CD4-positive, alpha-beta T cell treated with Interleukin-6 at 100 ng/mL for 8 hours (primary cell): ENCODE results near the gene SPHK1.

Experiments used
- DNase-seq: peaks from one replicate; pipeline ENCODE4 v3.0.0-alpha.2; 2020; ENCODE audit warnings: mixed read lengths, low spot score

The SPHK1 gene

GRCh38 chr17:76363107-76363842 is 21.1 kb upstream of the SPHK1 start:
- DNase-seq, result no peak

- DNase-seq, result no peak
Observed at GRCh38 chr17:76365256-76365903, 19.0 kb upstream of the SPHK1 start.

GRCh38 chr17:76366247-76366646 is 18.2 kb upstream of the SPHK1 start:
- no peak for DNase-seq

GRCh38 chr17:76367642-76368041 is 16.8 kb upstream of the SPHK1 start:
- no peak for DNase-seq

- DNase-seq, result no peak
Observed at GRCh38 chr17:76368545-76368944, 15.9 kb upstream of the SPHK1 start.

- no peak for DNase-seq
Observed at GRCh38 chr17:76369379-76369778, 15.0 kb upstream of the SPHK1 start.

GRCh38 chr17:76369804-76370203 is 14.6 kb upstream of the SPHK1 start:
- no peak for DNase-seq

- no peak for DNase-seq
Observed at GRCh38 chr17:76370261-76370993, 14.0 kb upstream of the SPHK1 start.

- DNase-seq, result no peak
Observed at GRCh38 chr17:76371656-76372628, 12.5 kb upstream of the SPHK1 start.

- no peak for DNase-seq
Observed at GRCh38 chr17:76376318-76377133, 7.9 kb upstream of the SPHK1 start.

GRCh38 chr17:76378548-76379274 is 5.7 kb upstream of the SPHK1 start:
- DNase-seq, result no peak

GRCh38 chr17:76379275-76379641 is 5.2 kb upstream of the SPHK1 start:
- DNase-seq, result no peak

- no peak for DNase-seq
Observed at GRCh38 chr17:76379646-76380376, 4.6 kb upstream of the SPHK1 start.

- DNase-seq, result no peak
Observed at GRCh38 chr17:76381633-76382350, 2.6 kb upstream of the SPHK1 start.

- DNase-seq, result no peak
Observed at GRCh38 chr17:76382351-76382802, 2.0 kb upstream of the SPHK1 start.

GRCh38 chr17:76382803-76383545 is 1.4 kb upstream of the SPHK1 start:
- peak; percentile 51 for DNase-seq

GRCh38 chr17:76383546-76384221 is 725 bp upstream of the SPHK1 start:
- DNase-seq, result peak; percentile 12
